Measurements from ENCODE around the gene GTPBP1.

The GTPBP1 gene

GRCh38 chr22:38761202-38762162 lies 55.7 kb downstream of the GTPBP1 start:
- DNase-seq = no peak

GRCh38 chr22:38762551-38762983 lies 56.8 kb downstream of the GTPBP1 start:
- DNase-seq = no peak

GRCh38 chr22:38766076-38766777 lies 60.5 kb downstream of the GTPBP1 start:
- DNase-seq = peak; percentile 55

GRCh38 chr22:38767313-38767712 lies 61.6 kb downstream of the GTPBP1 start:
- DNase-seq = no peak

- DNase-seq = no peak
Measured at GRCh38 chr22:38768036-38768435, 62.3 kb downstream of the GTPBP1 start.

GRCh38 chr22:38770257-38770949 lies 64.7 kb downstream of the GTPBP1 start:
- no peak for DNase-seq

GRCh38 chr22:38772623-38772873 lies 66.8 kb downstream of the GTPBP1 start:
- no peak for DNase-seq

GRCh38 chr22:38773363-38773946 lies 67.7 kb downstream of the GTPBP1 start:
- no peak for DNase-seq

- no peak for DNase-seq
Measured at GRCh38 chr22:38774496-38775166, 68.9 kb downstream of the GTPBP1 start.

- DNase-seq = no peak
Measured at GRCh38 chr22:38775656-38776055, 69.9 kb downstream of the GTPBP1 start.

- no peak for DNase-seq
Measured at GRCh38 chr22:38776086-38776485, 70.3 kb downstream of the GTPBP1 start.

- DNase-seq = no peak
Measured at GRCh38 chr22:38777087-38777671, 71.4 kb downstream of the GTPBP1 start.

- DNase-seq = no peak
Measured at GRCh38 chr22:38781033-38781432, 75.3 kb downstream of the GTPBP1 start.

GRCh38 chr22:38782402-38783094 lies 76.8 kb downstream of the GTPBP1 start:
- peak; percentile 31 for DNase-seq
